C4-2B (cell line): ENCODE measurements around the gene PID1.

Experiments
- ZFX ChIP-seq: fragments of 450-650 bp; IDR thresholded peaks from 2 replicates; pipeline ENCODE4 v1.6.1; 2017
- TF ChIP-seq, protein P1 (sequence below): fragments of 450-650 bp; conservative IDR thresholded peaks from 2 replicates; pipeline ENCODE4 v1.5.1; 2017; ENCODE audit warnings: mild to moderate bottlenecking

DNA sequence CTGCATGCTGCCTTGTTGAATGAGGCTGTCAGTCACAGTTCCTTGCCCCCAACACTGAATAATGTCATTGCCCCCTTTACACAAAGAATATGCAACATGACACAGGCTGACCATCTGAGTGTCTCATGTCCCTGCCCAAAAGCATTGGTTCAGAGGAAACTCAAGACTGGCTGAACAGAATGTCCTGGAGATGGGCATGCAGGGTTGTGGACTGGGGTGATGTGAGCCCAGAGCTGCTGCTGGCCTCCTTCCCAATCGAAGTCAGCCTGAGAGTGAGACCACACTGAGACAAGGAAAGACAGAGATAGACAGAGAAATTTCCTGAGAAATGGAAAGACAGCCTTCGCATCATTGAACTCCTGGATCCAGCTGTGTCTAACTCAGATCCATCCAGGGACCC lies 110.1 kb downstream of the PID1 start:
- TF ChIP-seq, protein P1, sequence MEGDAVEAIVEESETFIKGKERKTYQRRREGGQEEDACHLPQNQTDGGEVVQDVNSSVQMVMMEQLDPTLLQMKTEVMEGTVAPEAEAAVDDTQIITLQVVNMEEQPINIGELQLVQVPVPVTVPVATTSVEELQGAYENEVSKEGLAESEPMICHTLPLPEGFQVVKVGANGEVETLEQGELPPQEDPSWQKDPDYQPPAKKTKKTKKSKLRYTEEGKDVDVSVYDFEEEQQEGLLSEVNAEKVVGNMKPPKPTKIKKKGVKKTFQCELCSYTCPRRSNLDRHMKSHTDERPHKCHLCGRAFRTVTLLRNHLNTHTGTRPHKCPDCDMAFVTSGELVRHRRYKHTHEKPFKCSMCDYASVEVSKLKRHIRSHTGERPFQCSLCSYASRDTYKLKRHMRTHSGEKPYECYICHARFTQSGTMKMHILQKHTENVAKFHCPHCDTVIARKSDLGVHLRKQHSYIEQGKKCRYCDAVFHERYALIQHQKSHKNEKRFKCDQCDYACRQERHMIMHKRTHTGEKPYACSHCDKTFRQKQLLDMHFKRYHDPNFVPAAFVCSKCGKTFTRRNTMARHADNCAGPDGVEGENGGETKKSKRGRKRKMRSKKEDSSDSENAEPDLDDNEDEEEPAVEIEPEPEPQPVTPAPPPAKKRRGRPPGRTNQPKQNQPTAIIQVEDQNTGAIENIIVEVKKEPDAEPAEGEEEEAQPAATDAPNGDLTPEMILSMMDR, result no peak
- no peak for TF ChIP-seq ZFX
